GM18526 (cell line): ENCODE results near the gene MMP15.

Experiments used
- POLR2A ChIP-seq: IDR thresholded peaks from 3 replicates; pipeline ENCODE4 v1.6.1; 2011; ENCODE audit not compliant: insufficient read length; ENCODE audit errors: extremely low read depth

MMP15 gene

GRCh38 chr16:58024486-58025350, 836 bp upstream of the MMP15 start:
- TF ChIP-seq POLR2A: no peak

DNA sequence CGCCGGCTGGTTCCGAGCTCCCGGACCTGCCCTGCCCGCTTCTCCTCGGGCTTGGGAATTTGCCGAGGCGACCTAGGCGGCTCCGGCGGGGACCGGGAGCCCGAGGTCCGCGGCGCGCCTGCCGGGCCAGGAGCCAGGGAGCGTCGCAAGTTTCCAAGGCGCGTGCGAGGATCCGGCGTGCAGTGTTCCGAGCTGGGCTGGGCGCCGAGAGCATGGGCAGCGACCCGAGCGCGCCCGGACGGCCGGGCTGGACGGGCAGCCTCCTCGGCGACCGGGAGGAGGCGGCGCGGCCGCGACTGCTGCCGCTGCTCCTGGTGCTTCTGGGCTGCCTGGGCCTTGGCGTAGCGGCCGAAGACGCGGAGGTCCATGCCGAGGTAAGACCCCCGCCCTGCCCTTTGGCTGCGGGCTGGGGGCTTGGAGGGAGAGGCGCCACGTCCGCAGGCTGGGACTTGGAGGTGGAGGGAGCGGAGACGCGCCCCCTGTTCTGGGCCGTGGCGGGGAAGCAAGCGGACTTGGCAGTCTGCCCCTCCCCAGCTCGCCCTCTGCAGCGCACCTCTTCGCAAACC, 668 bp downstream of the MMP15 start:
- TF ChIP-seq POLR2A: no peak

DNA sequence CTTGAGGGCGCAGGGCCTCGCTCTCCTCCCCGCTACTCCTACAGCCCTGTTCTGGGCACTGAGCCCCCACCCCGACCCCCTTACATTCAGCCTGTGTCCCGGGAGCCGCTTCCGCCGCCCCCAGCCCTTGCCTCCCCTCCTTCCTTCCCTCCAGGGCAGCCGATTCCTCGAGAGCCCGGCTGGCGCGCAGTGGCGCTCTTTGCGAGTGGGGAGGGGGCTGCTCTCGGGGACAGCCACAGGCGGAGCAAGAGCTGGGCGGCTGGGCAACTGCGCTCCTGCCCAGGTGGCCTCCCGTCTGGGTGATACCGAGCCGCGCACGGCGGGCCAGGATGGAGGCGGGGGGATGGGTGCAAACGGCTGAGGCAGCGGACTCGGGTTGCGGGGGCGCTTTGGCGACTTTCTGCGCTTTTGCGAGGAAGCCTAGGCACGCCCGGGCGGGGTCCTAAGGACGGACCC, 1.2 kb downstream of the MMP15 start:
- no peak for TF ChIP-seq POLR2A

GRCh38 chr16:58027161-58027915, 1.8 kb downstream of the MMP15 start:
- no peak for TF ChIP-seq POLR2A

DNA sequence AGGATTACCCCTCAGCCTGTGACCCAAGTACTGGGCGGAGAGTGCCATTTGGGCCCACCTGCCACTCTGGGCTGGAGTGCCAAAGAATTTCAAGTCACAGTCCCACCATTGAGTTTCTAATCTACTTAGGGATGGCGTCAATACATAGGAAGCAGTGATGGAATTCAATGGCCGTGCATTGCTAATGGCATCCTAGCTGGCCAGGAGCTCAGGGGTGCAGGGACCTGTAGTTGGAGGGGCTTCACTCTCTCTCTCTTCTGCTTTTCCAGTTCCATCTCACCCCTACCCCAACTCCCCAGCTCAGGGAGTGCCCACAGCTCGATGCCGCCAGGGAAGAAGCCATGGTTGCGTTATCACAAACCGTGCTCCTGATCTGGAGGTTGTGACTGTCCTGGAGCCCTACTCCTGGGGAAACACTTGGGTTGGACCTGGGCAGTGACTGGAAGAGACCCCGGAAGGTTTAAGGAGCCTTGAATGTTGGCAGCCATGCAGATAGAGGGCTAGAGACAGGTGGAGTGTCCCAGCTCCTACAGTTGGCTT, 2.4 kb downstream of the MMP15 start:
- TF ChIP-seq POLR2A: no peak

DNA sequence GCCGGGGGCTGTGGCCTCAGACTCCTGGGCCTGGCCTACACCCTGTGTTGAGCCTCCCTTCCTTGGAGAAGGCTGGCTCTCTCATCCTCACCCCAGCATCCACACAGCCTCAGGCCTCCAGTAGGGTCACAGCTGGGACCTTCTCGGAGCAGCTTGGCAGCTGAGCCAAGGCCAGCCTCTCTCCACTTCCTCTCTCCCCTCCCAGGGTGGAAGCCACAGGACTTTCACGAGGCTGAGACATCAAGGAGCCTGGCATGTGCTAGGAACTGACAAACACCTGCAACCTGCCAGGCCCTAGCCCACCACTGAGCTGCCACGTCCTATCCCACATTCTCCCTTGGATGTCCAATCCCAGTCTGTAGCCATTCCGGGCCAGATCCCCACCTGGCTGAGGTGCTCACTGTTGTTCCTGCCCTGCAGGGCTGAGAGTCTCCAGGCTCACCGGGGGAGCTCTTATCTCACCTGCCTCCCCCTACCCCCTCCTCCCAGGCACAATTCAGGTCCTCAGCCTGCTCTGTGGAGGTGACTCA, 3.1 kb downstream of the MMP15 start:
- TF ChIP-seq POLR2A: no peak

- TF ChIP-seq POLR2A: no peak
These were observed 3.9 kb downstream of the MMP15 start for GRCh38 chr16:58029410-58029809.

- no peak for TF ChIP-seq POLR2A
These were observed 4.7 kb downstream of the MMP15 start for GRCh38 chr16:58030136-58030840.

DNA sequence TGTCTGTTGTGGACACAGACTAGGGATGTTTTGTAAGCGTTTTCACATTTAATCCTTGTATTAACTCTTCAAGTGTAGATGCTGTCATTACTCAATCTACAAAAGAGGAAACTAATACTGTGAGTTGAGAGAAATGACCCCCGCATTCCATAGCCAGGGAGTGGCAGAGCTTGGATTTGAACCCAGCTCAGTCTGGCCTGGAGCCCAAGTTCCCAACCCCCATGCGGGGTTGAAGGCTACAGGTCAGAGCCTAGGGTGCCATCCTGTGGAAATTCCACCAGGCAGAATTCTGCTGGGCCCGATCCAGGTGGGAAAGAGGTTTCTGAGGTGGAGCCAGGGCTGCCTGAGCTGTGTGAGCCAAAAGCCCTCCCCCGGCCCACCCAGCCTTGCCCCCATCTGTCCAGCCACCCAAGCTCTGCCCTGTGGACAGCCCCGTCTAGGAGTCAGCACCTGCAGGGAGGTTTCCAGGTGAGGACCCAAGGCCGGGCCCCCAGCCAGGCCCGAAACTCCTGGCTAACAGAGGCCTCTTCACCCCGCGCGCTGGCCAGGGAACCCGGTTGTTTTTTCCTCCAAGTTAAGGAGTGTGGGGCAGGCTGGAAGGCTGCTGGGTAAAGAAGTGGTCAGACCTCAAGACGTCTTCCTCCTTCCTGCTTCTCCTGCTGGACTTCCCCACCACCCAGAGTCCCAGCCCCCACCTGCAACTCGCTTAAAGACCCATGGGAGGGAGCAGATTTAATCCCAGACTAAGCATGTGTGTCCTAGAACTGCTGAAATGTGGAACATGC, 5.7 kb downstream of the MMP15 start:
- TF ChIP-seq POLR2A: no peak

DNA sequence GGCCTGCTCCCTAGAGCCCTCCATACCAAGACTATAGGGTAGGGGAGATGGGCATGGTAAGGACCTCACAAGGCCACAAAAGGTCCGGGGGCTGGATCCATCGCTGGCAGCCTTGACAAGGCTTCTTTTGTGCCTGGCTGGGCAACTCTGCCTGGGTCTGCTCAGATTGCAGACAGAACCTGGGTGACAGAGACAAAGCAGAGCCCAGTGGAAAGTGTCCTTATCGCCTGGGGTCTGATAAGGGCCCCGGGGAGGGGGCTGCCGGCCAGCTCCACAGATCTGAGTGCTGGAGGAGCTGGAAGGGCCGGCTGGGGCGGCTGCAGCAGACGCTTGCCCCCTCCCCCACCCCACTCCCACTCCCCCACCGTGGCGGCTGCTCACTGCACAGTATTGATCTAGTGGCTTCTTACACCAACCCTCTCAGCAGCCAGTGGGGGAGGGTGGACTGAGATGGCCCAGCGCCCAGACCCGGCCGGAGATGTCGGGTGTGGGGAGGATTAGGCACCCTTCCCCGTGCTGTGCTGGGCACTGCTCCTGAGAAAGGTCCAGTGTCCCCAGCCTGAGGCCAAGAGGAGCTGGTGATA, 7.2 kb downstream of the MMP15 start:
- TF ChIP-seq POLR2A: no peak

DNA sequence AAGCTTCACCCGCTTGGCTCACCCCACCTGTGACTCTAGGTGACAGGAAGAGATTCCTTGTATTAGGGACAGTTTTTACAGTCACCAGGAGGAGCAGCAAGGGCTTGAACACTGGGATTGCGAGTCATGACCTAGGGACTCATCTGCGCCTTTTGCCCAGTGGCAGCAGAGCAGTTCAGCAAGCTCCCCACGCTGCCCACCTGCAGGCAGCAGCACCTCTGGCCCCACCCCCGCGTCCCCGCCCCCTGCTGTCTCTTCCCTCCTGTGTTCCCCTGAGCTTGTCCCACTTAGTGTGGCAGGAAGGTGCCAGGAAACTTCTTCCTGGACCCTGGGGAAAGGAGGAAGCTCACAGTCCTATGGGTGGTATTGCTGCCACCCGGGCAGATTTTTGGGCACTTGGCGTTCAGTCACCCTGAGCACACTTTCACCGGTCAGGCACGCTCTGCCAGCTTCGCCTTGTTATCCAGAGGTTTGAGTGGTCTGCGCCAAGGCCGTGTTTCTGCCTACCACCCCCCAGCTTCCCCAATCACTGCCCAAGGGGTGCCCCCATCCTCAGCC, 8.7 kb downstream of the MMP15 start:
- TF ChIP-seq POLR2A: no peak

DNA sequence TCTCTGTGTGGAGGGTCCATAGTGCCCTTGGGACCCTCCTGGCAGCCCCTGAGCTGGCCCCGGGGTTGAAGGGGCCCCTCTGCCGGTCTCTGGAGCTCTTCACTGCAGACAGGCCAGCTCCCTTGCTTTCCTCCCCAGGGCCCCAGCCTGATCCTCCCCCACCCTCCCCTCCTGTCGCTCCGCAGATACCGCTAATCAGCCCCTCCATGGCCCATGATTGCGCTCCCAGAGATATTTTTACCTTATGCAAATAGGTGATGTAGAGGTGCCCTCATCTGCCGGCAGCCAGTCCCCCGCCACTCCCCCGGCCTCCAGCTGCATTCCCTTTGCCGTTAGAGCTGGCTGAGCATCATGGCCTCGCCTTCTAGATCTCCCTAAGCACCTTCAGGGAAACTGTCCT, 9.2 kb downstream of the MMP15 start:
- no peak for TF ChIP-seq POLR2A
